AG10803 (cell line): ENCODE measurements around the gene XXYLT1.

Experiments
- DNase-seq: peaks from one replicate; pipeline ENCODE4 v3.0.0; 2010; ENCODE audit warnings: low read depth
- H3K4me3 ChIP-seq: 2 replicates; pipeline ENCODE4 v1.5.1; 2011; ENCODE audit warnings: mild to moderate bottlenecking, low read length, control low read depth
- CTCF ChIP-seq: conservative IDR thresholded peaks from 2 replicates; pipeline ENCODE4 v1.5.1; 2011; ENCODE audit warnings: mild to moderate bottlenecking, low read length, control low read depth, inconsistent platforms

The XXYLT1 gene

GRCh38 chr3:195060217-195060481 is 210.8 kb downstream of the XXYLT1 start:
- TF ChIP-seq CTCF: no peak
- DNase-seq: no peak
- H3K4me3 ChIP-seq: no peak overlapping the region

GRCh38 chr3:195059471-195060216 is 211.3 kb downstream of the XXYLT1 start:
- no peak for DNase-seq
- no peak for TF ChIP-seq CTCF
- H3K4me3 ChIP-seq: no peak overlapping the region

- no peak for TF ChIP-seq CTCF
- no peak for DNase-seq
- H3K4me3 ChIP-seq: no peak overlapping the region
These were observed 212.0 kb downstream of the XXYLT1 start for GRCh38 chr3:195059006-195059350.

- no peak overlapping the region for H3K4me3 ChIP-seq
- DNase-seq: no peak
- TF ChIP-seq CTCF: no peak
These were observed 212.5 kb downstream of the XXYLT1 start for GRCh38 chr3:195058336-195059005.

GRCh38 chr3:195057716-195058115 is 213.2 kb downstream of the XXYLT1 start:
- no peak for DNase-seq
- no peak for TF ChIP-seq CTCF
- H3K4me3 ChIP-seq: no peak overlapping the region

GRCh38 chr3:195056506-195056905 is 214.5 kb downstream of the XXYLT1 start:
- H3K4me3 ChIP-seq: no peak overlapping the region
- TF ChIP-seq CTCF: no peak
- no peak for DNase-seq

GRCh38 chr3:195054311-195054710 is 216.6 kb downstream of the XXYLT1 start:
- no peak for DNase-seq

More at GRCh38 chr3:195054311-195054710, 216.6 kb downstream of the XXYLT1 start:
- H3K4me3 ChIP-seq: no peak overlapping the region
- no peak for TF ChIP-seq CTCF
